GM12878 (cell line): ENCODE results near the gene DCLRE1B. TPM values are rescaled to one million over a fixed set of nuclear protein-coding genes. Genes with fewer than 3 reads are reported as not detected.

Source experiments
- CREM ChIP-seq: IDR thresholded peaks from 2 replicates; pipeline ENCODE4 v1.6.1; 2014; ENCODE audit warnings: antibody characterized with exemption, low read depth
- CUX1 ChIP-seq: IDR thresholded peaks from 2 replicates; pipeline ENCODE4 v1.6.1; 2012; ENCODE audit warnings: improper control_type of control experiment, low read depth, low read length; ENCODE audit not compliant: insufficient replicate concordance
- KAT2A ChIP-seq: conservative IDR thresholded peaks from 2 replicates; pipeline ENCODE4 v1.6.1; 2011; ENCODE audit warnings: low read depth, low read length; ENCODE audit not compliant: control insufficient read depth
- NKRF ChIP-seq: fragments of 450-650 bp; conservative IDR thresholded peaks from 2 replicates; pipeline ENCODE4 v1.6.1; 2017; ENCODE audit warnings: mild to moderate bottlenecking, moderate library complexity
- RB1 ChIP-seq: fragments of 450-650 bp; formaldehyde crosslinking; IDR thresholded peaks from 2 replicates; pipeline ENCODE4 v1.6.1; 2017; ENCODE audit warnings: mild to moderate bottlenecking, borderline replicate concordance
- SREBF2 ChIP-seq: IDR thresholded peaks from 2 replicates; pipeline ENCODE4 v1.6.1; 2012; ENCODE audit warnings: mild to moderate bottlenecking, low read length
- STAT1 ChIP-seq: fragments of 450-650 bp; conservative IDR thresholded peaks from 2 replicates; pipeline ENCODE4 v1.6.1; 2014; ENCODE audit warnings: antibody characterized with exemption, mild to moderate bottlenecking
- STAT3 ChIP-seq: IDR thresholded peaks from 2 replicates; pipeline ENCODE4 v1.6.1; 2011; ENCODE audit warnings: low read depth, low read length, improper control_type of control experiment
- SUPT20H ChIP-seq: IDR thresholded peaks from 2 replicates; pipeline ENCODE4 v1.6.1; 2011; ENCODE audit warnings: low read depth, mild to moderate bottlenecking, low read length, moderate library complexity, borderline replicate concordance; ENCODE audit not compliant: control insufficient read depth
- TCF3 ChIP-seq: IDR thresholded peaks from 2 replicates; pipeline ENCODE4 v1.6.1; 2012; ENCODE audit warnings: low read depth, mild to moderate bottlenecking, low read length, borderline replicate concordance; ENCODE audit not compliant: insufficient read depth
- WRNIP1 ChIP-seq: IDR thresholded peaks from 2 replicates; pipeline ENCODE4 v1.6.1; 2011; ENCODE audit warnings: low read depth, low read length, improper control_type of control experiment, borderline replicate concordance
- YY1 ChIP-seq: IDR thresholded peaks from 2 replicates; pipeline ENCODE4 v1.6.1; 2011; ENCODE audit warnings: low read depth, mild to moderate bottlenecking, low read length
- ZSCAN29 ChIP-seq: fragments of 450-650 bp; IDR thresholded peaks from 2 replicates; pipeline ENCODE4 v1.6.1; 2017; ENCODE audit warnings: mild to moderate bottlenecking, moderate library complexity
- polyA plus RNA-seq, 11 experiments: library from polyadenylated mRNA; depleted of rRNA in 4 of 11; unstranded in 6 of 11; stranded (reverse) in 5 of 11; fragments of >200 nt; fragmentation: Nextera tagmentation in 4 of 11; fragmentation: Illumina TruSeq in 1 of 11; extraction: Ambion mirVana in 4 of 11; extraction: Trizol in 1 of 11; gene quantifications; 1 replicate in 1 of 11; 2 replicates in 10 of 11; pipeline versions ENCODE4 v1.2.1 to v1.2.3, GENCODE V29; 2011 to 2016; ENCODE audit warnings: inconsistent platforms in 2 of 11, missing spikeins in 2 of 11, low read depth in 1 of 11
- total RNA-seq, 4 experiments: library from RNA; depleted of rRNA in 3 of 4; stranded (reverse); fragments of >200 nt in 3 of 4; fragmentation: Illumina TruSeq in 1 of 4; extraction: Trizol in 1 of 4; gene quantifications; 2 replicates each; pipeline versions ENCODE4 v1.2.1 to v1.2.3, GENCODE V29; 2013 to 2021
- TF ChIP-seq, protein P1 (sequence below): IDR thresholded peaks from 2 replicates; pipeline ENCODE4 v1.6.1; 2011; ENCODE audit warnings: low read depth, mild to moderate bottlenecking, low read length, moderate library complexity, borderline replicate concordance; ENCODE audit errors: extremely low read depth
- TF ChIP-seq, protein P2 (sequence below): fragments of 450-650 bp; formaldehyde crosslinking; IDR thresholded peaks from 2 replicates; pipeline ENCODE4 v1.4.0; 2020; ENCODE audit warnings: mild to moderate bottlenecking, moderate library complexity

Gene DCLRE1B
- total and polyA plus RNA-seq, 10 of the 15 experiments (the other 5 are each of a cell fraction or from before 2014, with no cell fraction given): 5.4 to 18.3 (median 13.4) TPM

- TF ChIP-seq, protein P1, sequence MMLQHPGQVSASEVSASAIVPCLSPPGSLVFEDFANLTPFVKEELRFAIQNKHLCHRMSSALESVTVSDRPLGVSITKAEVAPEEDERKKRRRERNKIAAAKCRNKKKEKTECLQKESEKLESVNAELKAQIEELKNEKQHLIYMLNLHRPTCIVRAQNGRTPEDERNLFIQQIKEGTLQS: no peak
- TF ChIP-seq STAT3 (no peak), YY1 (no peak), WRNIP1 (no peak), STAT1 (no peak), CUX1 (no peak), TCF3 (no peak), RB1 (no peak), NKRF (no peak), SREBF2 (no peak), KAT2A (no peak), CREM (no peak), SUPT20H (no peak), ZSCAN29 (no peak)
- TF ChIP-seq, protein P2, sequence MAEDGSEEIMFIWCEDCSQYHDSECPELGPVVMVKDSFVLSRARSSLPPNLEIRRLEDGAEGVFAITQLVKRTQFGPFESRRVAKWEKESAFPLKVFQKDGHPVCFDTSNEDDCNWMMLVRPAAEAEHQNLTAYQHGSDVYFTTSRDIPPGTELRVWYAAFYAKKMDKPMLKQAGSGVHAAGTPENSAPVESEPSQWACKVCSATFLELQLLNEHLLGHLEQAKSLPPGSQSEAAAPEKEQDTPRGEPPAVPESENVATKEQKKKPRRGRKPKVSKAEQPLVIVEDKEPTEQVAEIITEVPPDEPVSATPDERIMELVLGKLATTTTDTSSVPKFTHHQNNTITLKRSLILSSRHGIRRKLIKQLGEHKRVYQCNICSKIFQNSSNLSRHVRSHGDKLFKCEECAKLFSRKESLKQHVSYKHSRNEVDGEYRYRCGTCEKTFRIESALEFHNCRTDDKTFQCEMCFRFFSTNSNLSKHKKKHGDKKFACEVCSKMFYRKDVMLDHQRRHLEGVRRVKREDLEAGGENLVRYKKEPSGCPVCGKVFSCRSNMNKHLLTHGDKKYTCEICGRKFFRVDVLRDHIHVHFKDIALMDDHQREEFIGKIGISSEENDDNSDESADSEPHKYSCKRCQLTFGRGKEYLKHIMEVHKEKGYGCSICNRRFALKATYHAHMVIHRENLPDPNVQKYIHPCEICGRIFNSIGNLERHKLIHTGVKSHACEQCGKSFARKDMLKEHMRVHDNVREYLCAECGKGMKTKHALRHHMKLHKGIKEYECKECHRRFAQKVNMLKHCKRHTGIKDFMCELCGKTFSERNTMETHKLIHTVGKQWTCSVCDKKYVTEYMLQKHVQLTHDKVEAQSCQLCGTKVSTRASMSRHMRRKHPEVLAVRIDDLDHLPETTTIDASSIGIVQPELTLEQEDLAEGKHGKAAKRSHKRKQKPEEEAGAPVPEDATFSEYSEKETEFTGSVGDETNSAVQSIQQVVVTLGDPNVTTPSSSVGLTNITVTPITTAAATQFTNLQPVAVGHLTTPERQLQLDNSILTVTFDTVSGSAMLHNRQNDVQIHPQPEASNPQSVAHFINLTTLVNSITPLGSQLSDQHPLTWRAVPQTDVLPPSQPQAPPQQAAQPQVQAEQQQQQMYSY (CRISPR knock-in tag): no peak
Measured at GRCh38 chr1:113940365-113941244, 35.5 kb downstream of the DCLRE1B start (continued).
